Stimulated activated CD4-positive, alpha-beta T cell treated with anti-CD3 and anti-CD28 coated beads, Interleukin-4, amount 100 ng/mL, for 48 hours (primary cell): ENCODE results near the gene TRPM4.
"Not testable (repeated sequence)": the region's sequence is repeated elsewhere in the genome, so short reads cannot be mapped to it uniquely, and the experiment has no call there.

Source experiments
- DNase-seq, 2 donors: peaks; one replicate each; pipeline ENCODE4 v3.0.0-alpha.2; 2020; ENCODE audit warnings: low read depth in 2 of 2

TRPM4 gene

GRCh38 chr19:49189259-49189658 lies 31.7 kb downstream of the TRPM4 start:
- no peak for DNase-seq

- no peak for DNase-seq
These were observed 33.2 kb downstream of the TRPM4 start for GRCh38 chr19:49190781-49191180.

GRCh38 chr19:49193822-49194394 lies 36.3 kb downstream of the TRPM4 start:
- DNase-seq, result no peak

- no peak for DNase-seq
These were observed 36.8 kb downstream of the TRPM4 start for GRCh38 chr19:49194408-49194807.

GRCh38 chr19:49196527-49197240 lies 39.1 kb downstream of the TRPM4 start:
- no peak for DNase-seq

- peak in 1 of 2 donors; percentile 42 for DNase-seq
These were observed 42.8 kb downstream of the TRPM4 start for GRCh38 chr19:49200238-49200862.

GRCh38 chr19:49201042-49201441 lies 43.5 kb downstream of the TRPM4 start:
- DNase-seq, result no peak

GRCh38 chr19:49205114-49205513 lies 47.5 kb downstream of the TRPM4 start:
- no peak for DNase-seq

- DNase-seq, result not testable (repeated sequence)
These were observed 51.9 kb downstream of the TRPM4 start for GRCh38 chr19:49209502-49209901.

- peak in 1 of 2 donors; percentile 67 for DNase-seq
These were observed 52.7 kb downstream of the TRPM4 start for GRCh38 chr19:49210108-49210900.

- no peak for DNase-seq
These were observed 53.4 kb downstream of the TRPM4 start for GRCh38 chr19:49210901-49211451.

- DNase-seq, result no peak
These were observed 54.6 kb downstream of the TRPM4 start for GRCh38 chr19:49212016-49212701.

- DNase-seq, result no peak
These were observed 56.2 kb downstream of the TRPM4 start for GRCh38 chr19:49213791-49214190.

GRCh38 chr19:49214701-49215100 lies 57.1 kb downstream of the TRPM4 start:
- DNase-seq, result no peak

- no peak for DNase-seq
These were observed 58.5 kb downstream of the TRPM4 start for GRCh38 chr19:49216071-49216470.

GRCh38 chr19:49217382-49217781 lies 59.8 kb downstream of the TRPM4 start:
- no peak for DNase-seq

- no peak for DNase-seq
These were observed 64.4 kb downstream of the TRPM4 start for GRCh38 chr19:49222011-49222410.

- DNase-seq, result no peak
These were observed 64.9 kb downstream of the TRPM4 start for GRCh38 chr19:49222528-49222927.

- no peak for DNase-seq
These were observed 65.9 kb downstream of the TRPM4 start for GRCh38 chr19:49223472-49223871.

- DNase-seq, result not testable (repeated sequence)
These were observed 66.8 kb downstream of the TRPM4 start for GRCh38 chr19:49224441-49224840.

GRCh38 chr19:49224879-49225278 lies 67.3 kb downstream of the TRPM4 start:
- no peak for DNase-seq
